Stomach smooth muscle (tissue), 2 donors: ENCODE data around the gene MIA3.

Experiments used
- H3K27ac ChIP-seq: one replicate; pipeline ENCODE4 v1.7.0; 2013; ENCODE audit warnings: mild to moderate bottlenecking, low read length, inconsistent platforms
- H3K27me3 ChIP-seq, 2 donors: one replicate each; pipeline ENCODE4 v1.7.0; 2013; ENCODE audit warnings: low read length in 2 of 2; ENCODE audit not compliant: insufficient read depth in 2 of 2, control insufficient read depth in 1 of 2
- H3K36me3 ChIP-seq, 2 donors: one replicate each; pipeline ENCODE4 v1.7.0; 2013; ENCODE audit warnings: low read length in 2 of 2; ENCODE audit not compliant: control insufficient read depth in 2 of 2, insufficient read depth in 2 of 2
- H3K4me1 ChIP-seq: one replicate; pipeline ENCODE4 v1.7.0; 2013; ENCODE audit warnings: low read length; ENCODE audit not compliant: control insufficient read depth, insufficient read depth
- H3K4me3 ChIP-seq, 2 donors: one replicate each; pipeline ENCODE4 v1.7.0; 2013; ENCODE audit warnings: low read length in 2 of 2
- H3K9ac ChIP-seq, 2 donors: one replicate each; pipeline ENCODE4 v1.7.0; 2013; ENCODE audit warnings: low read length in 2 of 2, mild to moderate bottlenecking in 1 of 2
- H3K9me3 ChIP-seq, 2 donors: one replicate each; pipeline ENCODE4 v1.7.0; 2013; ENCODE audit warnings: low read length in 2 of 2; ENCODE audit not compliant: control insufficient read depth in 2 of 2
- donor health status: healthy.
- donor health status: Pancreatic carcinoma.

The MIA3 gene

DNA sequence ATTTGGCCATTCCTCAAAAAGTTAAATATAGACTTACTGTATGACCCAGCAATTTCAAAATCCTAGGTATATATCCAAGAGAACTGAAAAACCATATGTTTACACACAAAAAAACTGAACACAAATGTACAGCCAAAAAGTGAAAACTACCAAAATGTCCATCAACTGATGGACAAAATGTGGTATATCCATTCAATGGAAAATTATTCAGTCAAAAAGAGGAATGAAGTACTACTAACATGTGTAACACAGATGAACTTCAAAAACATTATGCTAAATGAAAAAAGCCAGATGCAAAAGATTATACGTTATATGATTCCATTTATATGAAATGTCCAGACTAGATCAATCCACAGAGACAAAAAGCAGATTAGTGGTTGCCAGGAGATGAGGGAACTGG lies 86.4 kb downstream of the MIA3 start:
- Histone ChIP-seq H3K4me1 (no peaks in the 10 kb centered on the region), H3K9me3 (no peaks in the 10 kb centered on the region), H3K4me3 (no peak overlapping the region), H3K27ac (no peak overlapping the region), H3K27me3 (no peaks in the 10 kb centered on the region), H3K9ac (no peak overlapping the region), H3K36me3 (peaks cover 5 to 7% of the 10 kb centered on the region in 2 donors)

DNA sequence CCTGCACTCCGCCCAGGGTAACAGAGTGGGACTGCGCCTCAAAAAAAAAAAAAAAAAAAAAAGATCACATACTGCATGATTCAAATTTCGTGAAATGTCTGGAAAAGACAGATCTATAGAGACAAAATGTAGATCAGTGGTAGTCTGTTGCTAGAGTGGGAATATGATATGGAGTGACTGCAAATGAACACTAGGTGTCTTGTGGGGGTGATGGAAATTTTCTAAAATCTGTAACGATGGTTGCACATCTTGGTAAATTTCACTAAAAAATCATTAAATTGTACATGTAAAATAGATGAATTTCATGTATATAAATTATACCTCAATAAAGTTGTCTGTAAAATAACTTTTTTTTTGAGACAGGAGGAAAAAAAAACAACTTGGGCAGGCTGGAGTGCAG lies 88.9 kb downstream of the MIA3 start:
- Histone ChIP-seq H3K27ac (no peak overlapping the region), H3K36me3 (peaks cover 3 to 5% of the 10 kb centered on the region in 2 donors), H3K27me3 (no peaks in the 10 kb centered on the region), H3K9me3 (no peaks in the 10 kb centered on the region), H3K4me1 (peaks cover 6% of the 10 kb centered on the region), H3K9ac (no peak overlapping the region), H3K4me3 (no peak overlapping the region)

DNA sequence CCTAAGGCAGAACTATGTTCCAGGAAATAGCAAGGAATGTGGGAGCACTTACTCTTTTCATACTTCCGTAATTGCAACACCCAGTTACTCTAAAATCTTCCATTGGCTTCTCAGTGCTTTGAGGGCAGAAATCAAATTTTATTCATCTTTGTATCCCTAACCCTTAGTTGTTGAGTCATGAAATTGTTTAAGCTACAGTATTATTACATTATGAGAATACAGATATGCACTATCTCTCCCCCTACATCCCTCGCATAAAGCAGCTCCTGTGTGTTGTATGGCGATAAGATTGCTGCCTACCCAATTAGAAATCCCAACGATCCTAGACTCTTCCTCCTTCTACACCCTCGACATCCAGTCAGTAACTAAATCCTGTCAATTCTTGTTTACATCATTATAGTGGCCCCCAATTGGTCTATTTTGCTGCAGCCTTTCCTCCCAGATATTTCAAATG lies 91.8 kb downstream of the MIA3 start:
- H3K4me1 ChIP-seq: peaks cover 11% of the 10 kb centered on the region
- H3K9me3 ChIP-seq: no peaks in the 10 kb centered on the region
- H3K9ac ChIP-seq: no peak overlapping the region
- H3K27ac ChIP-seq: no peak overlapping the region
- H3K27me3 ChIP-seq: no peaks in the 10 kb centered on the region
- no peak overlapping the region for H3K4me3 ChIP-seq
- H3K36me3 ChIP-seq: no peaks in the 10 kb centered on the region

DNA sequence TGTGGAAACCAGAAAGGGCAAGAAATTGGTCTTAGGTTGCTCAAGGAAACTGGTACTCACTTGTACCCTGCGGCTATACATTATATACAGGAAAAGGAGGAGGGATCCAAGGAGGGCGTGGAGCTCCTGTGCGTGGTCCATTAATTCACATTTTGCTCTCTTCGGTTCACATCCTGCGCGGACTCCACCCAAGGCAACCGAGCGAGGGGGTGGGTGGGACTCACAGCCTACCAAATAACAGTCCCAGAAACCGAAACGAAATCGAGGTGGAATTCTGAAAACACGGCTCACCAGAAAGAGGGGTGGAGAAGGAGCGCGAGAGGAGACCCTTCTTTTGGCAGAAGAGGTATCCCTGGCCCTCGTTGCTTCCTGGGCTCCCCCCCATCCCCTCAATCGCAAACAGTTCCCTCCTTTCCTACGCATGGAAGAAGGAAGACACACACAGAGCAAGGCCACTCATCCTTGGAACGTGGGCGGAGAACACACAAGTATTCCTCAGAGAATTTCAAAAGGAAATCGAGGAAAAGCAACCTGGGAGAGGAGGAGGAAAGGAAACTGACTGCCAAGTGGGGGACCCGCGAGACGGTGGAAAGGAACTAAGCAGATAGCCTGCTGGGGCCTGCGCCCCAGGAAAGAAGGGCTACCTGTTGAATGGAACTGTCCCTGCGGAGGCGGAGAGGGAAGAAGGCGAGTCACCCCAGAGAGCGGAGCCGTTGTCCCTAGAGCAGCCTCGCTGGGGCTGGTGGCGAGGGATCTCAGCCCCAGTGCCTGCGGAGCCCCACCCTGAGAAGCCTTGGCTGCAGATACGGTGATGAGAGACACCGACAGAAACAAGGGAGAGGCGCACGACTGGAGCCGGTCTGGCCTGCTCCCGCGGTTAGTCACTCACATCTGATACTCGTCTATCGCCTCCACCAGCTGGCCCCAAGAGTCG lies 93.7 kb downstream of the MIA3 start:
- Histone ChIP-seq H3K4me1 (peaks cover 11% of the 10 kb centered on the region), H3K27ac (peak overlapping the region; percentile 99), H3K36me3 (peaks cover 0 to 2% of the 10 kb centered on the region in 2 donors), H3K4me3 (peak overlapping the region; percentile 95 to 100), H3K9me3 (no peaks in the 10 kb centered on the region), H3K27me3 (no peaks in the 10 kb centered on the region), H3K9ac (peak overlapping the region; percentile 79 to 91)

DNA sequence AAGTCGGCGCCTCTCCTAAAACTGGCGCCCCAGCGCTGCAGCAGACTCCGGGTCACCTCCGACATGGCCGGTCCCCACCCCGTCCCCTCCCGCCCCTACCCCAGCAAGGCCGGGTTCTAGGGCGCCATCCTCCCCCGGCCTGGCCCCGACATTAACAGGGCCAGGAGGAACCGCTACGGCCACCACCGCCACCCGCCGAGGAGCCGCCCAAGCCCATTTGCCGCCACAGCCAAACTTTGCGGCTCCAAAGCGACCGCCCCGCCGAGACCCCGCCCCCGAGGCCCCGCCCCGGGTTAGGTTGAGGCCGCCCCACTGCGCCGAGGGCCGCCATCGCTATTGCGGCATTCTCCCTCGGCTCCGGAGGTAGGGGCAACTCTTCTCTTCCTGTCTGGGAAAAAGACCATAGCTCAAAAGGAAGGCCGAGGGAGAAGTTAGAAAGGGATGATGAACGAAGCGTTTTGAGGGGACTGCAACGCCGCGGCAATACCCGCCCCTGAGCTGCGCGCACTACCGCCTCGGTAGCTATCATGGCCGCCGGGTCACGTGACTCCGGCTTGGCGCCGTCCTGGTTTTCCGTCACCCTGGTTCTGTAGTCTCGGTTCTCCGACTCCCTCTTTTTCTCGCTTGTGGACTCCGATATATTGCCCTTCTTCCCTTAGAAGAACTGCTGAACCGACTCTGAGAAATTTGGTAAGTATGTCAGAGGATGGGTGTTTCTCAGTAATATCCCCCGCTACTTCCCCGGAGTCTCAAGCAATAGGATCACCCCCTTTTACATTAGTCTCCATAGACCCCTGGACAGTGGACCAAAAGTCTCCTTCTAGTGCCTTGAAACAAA lies 94.6 kb downstream of the MIA3 start, which contains the start of the genes AIDA and BROX:
Gene AIDA (minus strand): TSS at position 239 of the 838 bp plus-strand sequence. CDS start 174 bp downstream, at position 65.
Gene BROX (plus strand): TSS at position 312 of the 838 bp plus-strand sequence. CDS start 3,136 bp downstream, outside the sequence.
- peaks cover 0 to 2% of the 10 kb centered on the region in 2 donors for H3K36me3 ChIP-seq
- H3K4me3 ChIP-seq: peak within 1 kb of the TSS; percentile 100
- H3K4me1 ChIP-seq: peaks cover 11% of the 10 kb centered on the region
- H3K9ac ChIP-seq: peak within 1 kb of the TSS; percentile 99 to 100
- H3K9me3 ChIP-seq: no peaks in the 10 kb centered on the region
- H3K27me3 ChIP-seq: no peaks in the 10 kb centered on the region
- H3K27ac ChIP-seq: peak within 1 kb of the TSS; percentile 99

DNA sequence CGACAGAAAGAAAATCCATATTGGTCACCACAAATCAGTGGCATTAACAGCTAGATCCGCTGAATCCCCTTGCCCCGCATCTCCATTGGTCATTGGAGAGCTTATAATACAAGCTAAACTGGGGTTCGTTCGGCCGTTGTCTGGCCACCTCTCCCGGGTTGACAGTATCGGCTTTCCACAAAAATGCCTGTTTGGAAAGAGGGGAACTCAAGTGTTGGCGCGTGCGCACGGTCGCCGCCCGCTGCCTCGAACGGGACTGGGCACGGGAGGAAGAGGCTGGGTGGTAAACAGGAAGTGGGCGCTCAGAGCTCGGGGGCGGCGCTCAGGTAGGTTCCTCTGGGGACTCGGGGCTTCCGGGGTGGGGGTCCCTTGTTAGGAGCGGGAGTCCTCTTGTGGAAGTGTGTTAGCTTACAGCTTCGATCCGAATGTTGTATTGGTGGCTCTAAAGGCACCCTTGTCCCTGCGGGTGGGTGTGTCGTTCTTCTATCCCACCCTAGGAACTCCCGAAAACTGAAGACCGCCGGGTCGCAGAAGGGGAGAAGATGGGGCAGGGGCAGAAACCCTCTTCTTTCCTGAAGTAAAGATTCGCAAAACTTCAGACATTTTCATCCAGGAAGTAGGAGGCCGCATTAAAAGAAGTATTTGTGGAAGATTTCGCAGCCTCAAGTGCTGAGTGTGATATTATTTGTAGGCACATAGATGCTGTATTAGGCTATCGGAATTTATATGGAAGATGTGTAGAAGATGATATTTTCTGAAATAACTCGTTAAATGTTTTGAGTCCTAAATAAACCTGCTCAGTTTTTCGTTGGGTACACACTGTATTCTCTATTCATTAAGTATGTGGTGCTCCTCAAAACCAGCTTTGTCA lies 95.4 kb downstream of the MIA3 start:
- H3K27me3 ChIP-seq: no peaks in the 10 kb centered on the region
- H3K4me3 ChIP-seq: peak overlapping the region; percentile 100
- H3K9me3 ChIP-seq: no peaks in the 10 kb centered on the region
- peaks cover 4 to 5% of the 10 kb centered on the region in 2 donors for H3K36me3 ChIP-seq
- H3K27ac ChIP-seq: peak overlapping the region; percentile 99
- peaks cover 11% of the 10 kb centered on the region for H3K4me1 ChIP-seq
- peak overlapping the region; percentile 99 to 100 for H3K9ac ChIP-seq

DNA sequence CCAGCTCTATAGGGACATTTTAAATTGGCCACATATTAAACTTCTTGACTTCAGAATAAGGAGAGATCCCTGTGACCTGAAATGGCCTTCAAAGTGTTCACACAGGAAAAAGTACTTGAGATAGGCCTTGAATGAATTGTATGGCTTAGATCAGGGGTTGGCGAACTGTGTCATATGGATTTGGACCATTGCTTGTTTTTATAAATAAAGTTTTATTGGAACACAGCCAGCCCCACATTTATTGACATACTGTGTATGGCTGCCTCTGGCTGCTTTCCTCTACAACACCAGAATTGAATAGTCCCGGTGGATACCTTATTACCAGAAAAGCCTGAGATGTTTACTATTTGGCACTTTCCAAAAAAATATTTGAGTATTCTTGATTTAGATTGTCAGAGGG lies 98.5 kb downstream of the MIA3 start:
- Histone ChIP-seq H3K27ac (no peak overlapping the region), H3K9ac (no peak overlapping the region), H3K4me3 (no peak overlapping the region), H3K9me3 (no peaks in the 10 kb centered on the region), H3K4me1 (peaks cover 8% of the 10 kb centered on the region), H3K36me3 (peaks cover 5 to 16% of the 10 kb centered on the region in 2 donors), H3K27me3 (no peaks in the 10 kb centered on the region)
